HG02973 (cell line): Measurements from ENCODE around the gene LRRTM4.

ENCODE experiments used
- ATAC-seq: cut with Tn5 transposase; IDR thresholded peaks from one replicate; pipeline ENCODE4 v1.9.1; 2021; ENCODE audit warnings: moderate library complexity; ENCODE audit not compliant: unreplicated experiment

Gene LRRTM4

DNA sequence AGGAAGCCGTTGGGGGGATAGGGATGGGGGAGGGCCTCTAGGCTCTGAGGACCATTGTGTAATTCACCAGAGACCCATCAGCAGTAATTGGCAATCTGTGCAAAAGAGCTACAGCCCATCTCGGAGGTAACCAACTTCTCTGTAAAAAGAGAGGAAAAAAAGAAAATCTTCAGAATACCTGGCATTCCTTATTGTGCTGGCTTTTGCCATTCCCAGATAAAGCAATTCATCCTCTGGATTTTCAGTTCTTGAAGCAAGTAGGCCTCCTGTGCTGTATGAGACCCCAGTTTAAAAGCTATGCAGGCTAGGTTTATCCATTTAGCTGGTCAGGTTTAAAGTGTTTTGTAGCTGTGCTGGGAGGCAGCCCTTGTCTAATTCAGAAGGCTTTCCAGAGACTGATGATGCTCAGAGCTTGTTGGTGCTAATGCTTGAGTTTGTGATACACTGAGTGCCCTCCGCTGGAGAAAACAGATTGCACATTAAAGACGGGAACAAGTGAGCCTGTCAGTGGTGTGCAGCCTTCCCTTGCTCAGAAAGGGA lies at the start of gene LRRTM4:
LRRTM4 (minus strand) TSS at position 446 of the 540 bp plus-strand sequence.
- no peak for ATAC-seq

DNA sequence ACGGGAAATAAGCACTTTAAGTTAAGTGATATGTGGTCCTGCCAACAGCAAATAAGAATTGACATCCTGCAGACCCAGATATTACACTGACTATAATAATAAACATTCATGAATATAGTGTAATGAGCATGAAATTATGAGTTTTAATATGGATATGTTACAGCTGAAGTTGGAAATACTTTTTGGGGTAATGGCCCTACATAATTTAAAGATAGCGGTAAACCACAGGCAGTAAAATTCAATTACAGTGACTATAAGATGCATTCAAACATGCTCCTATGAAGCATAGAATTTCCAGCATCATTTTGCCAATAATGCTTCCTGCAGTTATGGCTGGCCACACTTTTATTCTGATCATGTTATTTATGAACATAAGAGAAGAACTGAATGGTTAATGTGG lies 49.4 kb upstream of the LRRTM4 start:
- ATAC-seq = no peak

DNA sequence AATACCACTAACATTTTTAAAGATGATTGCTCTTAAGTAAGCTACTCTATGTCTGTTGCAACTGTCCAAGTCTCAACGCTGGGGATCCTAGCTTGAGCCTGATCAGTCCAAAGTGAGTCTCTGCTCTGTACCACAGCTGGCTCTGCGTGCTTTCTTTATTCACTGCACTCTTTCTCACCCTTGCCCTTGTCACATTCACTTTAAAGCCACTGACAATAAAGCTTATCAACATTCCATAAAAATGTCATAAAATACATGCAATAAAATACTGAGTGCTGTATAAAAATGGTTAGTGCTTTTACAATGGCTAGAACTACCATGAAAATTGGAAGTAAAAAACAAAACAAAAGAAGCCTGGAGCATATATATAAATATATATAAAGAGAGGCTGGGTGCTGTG lies 45.5 kb upstream of the LRRTM4 start:
- no peak for ATAC-seq

- no peak for ATAC-seq
Measured at GRCh38 chr2:77566582-77566981, 44.4 kb upstream of the LRRTM4 start.

GRCh38 chr2:77566131-77566530 lies 44.0 kb upstream of the LRRTM4 start:
- ATAC-seq = no peak

DNA sequence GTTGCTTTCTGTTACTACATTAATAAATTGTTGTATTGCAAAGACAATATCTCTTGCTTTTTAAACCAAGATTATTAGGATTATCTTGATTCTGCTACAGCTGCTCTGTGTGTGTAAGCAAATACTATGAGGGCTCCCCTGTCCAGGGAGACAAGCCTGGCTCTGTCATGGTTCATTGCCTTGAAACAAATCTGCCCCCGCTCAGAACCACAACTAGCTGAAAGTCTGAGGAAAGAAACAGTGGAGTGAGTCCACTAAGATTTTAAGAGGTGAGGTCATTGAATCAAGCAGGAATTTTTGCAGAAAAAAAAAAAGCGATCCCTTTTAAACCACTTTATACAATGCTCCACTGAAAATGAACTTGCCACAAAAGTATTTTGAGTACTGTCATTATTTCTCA lies 30.8 kb upstream of the LRRTM4 start:
- no peak for ATAC-seq

- no peak for ATAC-seq
Measured at GRCh38 chr2:77538031-77538430, 15.9 kb upstream of the LRRTM4 start.

GRCh38 chr2:77522888-77523287 lies 712 bp upstream of the LRRTM4 start:
- ATAC-seq = no peak

GRCh38 chr2:77521548-77521891 lies 656 bp downstream of the LRRTM4 start:
- no peak for ATAC-seq

DNA sequence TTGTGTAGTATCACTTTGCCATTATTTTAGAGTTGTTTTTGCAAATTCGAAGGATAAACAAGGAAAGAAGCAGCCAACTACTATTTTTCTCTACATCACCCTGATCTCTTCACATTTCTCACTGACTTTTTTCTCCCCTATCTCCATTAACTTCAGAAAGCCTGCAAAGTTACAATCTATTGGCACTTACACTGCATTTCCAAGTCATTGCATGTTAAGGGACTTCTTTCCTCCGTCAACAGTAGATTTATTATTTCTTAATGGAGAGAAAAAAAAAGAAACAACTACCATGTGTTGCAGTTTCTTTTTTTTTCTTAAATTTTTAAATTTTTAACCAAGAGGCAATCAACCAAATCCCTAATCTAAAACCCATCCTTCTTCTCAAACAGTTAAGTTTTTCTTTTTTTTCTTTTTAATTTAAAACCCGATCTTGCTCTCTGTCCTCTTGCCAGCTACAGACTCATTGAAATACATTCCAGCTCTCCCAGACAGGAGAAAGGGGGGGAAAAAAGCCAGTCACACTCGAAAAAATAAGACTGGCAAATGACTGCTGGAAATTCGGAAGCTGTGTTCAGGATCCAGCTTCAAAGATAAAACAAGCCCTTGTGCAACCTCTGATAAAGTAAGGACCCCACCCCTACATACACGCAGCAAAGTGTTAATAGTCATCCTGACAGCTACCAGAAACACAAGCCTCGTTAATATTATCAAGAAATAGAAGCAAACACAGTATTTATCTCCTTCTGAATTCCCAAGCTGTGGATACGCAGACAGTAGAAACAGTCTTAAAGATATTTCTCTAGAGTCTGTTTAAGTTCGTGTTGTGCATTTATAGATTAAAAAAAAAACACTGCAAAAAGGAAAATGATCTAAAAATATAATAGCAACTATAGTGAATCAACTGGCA lies 1.3 kb downstream of the LRRTM4 start:
- no peak for ATAC-seq

DNA sequence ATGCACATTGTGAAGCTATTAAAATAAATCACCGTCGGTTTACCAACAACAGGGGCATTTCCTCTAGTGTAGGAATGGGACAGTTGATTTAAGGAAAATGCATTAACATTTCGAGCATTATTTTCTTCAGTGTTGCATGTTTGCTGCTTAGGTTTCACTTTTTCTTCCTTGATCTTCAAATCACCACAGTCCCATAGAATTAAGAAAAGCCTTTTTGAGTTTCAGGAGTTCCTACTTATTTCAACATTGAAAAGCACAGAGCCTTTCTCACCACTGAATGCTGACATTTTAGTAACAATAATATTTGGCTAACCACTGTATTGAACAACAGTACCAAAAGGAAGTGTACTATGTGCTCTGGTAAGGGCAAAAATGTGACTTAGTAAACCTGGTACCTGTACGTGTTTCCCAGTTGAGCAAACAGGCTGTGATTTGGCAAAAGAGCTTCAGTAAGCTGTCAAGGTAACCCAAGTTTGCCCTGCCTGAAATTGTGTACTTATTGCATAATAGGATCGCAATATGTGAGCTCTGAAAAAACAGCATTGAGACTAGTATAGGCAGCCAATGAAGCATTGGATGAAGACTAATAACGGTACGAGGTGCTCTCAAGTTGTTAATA lies 2.2 kb downstream of the LRRTM4 start:
- ATAC-seq = no peak

DNA sequence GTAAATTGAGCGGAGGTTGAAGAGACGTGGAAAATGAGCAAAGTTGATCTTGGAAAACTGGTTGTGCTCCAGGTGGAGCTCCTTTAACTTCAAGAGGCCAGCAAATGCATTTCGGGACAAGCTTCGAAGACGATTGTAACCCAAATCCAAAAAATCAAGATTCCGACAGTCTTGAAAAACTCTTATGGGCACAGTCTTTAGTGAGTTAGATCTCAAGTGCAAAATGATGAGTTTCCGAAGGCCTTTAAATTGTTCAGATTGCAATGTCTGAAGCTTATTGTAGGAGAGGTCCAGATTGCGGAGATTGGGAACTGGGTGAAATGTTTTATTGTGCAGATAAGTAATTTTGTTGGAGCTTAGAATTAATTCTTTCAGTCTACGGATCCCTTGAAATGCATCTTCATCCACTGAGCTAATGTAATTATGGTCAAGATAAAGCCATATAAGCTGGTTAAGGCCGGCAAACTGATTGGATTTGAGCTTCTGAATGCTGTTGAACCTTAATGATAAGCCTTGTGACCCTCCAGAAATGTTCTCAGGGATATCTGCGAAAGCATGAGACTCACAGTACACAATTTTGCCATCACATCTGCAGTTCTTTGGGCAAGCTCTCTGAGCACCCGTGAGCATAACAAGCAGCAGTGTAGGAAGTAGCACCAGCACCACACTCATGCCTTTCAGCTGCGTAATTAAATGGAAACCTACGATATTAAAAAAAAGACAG lies 2.9 kb downstream of the LRRTM4 start:
- no peak for ATAC-seq

DNA sequence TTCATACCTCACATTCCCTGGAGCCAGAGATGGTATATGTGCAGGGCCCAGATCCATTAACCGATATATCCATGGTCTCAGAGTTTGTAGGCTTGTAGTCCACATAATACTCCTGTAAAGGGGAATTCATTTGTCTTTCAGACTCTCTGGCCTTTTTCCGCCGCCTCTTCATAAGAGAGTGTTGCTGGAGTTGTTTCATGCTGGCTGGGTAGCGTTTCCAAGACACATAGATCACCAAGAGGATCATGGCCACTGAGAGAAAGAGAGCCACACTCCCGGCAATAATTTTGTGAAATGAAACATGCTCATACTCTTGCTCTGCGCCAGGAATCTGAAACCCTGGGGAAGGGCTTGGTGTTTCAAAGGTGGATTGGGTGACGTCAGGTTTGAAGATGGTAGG lies 3.9 kb downstream of the LRRTM4 start:
- ATAC-seq = no peak

GRCh38 chr2:77513191-77513590 lies 9.0 kb downstream of the LRRTM4 start:
- no peak for ATAC-seq

- ATAC-seq = no peak
Measured at GRCh38 chr2:77512507-77512906, 9.7 kb downstream of the LRRTM4 start.

GRCh38 chr2:77508511-77508910 lies 13.7 kb downstream of the LRRTM4 start:
- ATAC-seq = no peak

DNA sequence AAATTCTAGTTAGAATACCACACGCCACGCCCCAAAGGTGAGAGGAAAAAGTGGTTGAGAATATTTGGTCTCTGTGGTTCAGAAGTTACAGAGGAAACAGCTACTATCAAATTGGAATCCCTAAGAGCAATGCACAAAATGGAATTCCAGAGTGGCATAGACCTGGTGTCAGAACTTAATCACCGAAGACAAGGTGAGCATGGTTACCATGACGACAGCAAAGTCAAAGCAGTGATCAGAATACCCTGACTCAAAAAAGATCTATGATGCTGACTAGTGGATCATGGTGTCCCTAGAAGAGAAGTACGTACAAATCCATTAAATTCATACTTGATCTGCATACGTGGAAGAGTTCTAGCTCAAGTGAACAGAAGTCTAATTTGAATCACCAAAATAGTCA lies 14.5 kb downstream of the LRRTM4 start:
- no peak for ATAC-seq

- ATAC-seq = no peak
Measured at GRCh38 chr2:77488141-77488540, 34.0 kb downstream of the LRRTM4 start.

- no peak for ATAC-seq
Measured at GRCh38 chr2:77487074-77487803, 34.9 kb downstream of the LRRTM4 start.

- no peak for ATAC-seq
Measured at GRCh38 chr2:77484026-77484425, 38.1 kb downstream of the LRRTM4 start.

GRCh38 chr2:77479895-77480294 lies 42.3 kb downstream of the LRRTM4 start:
- no peak for ATAC-seq
